ENCODE data around the gene SLIT3. TPM values are rescaled to one million over a fixed set of nuclear protein-coding genes. Genes with fewer than 3 reads are reported as not detected.

The SLIT3 gene
- total RNA-seq, 1 experiment from 2014 or later = 0.92 TPM

DNA sequence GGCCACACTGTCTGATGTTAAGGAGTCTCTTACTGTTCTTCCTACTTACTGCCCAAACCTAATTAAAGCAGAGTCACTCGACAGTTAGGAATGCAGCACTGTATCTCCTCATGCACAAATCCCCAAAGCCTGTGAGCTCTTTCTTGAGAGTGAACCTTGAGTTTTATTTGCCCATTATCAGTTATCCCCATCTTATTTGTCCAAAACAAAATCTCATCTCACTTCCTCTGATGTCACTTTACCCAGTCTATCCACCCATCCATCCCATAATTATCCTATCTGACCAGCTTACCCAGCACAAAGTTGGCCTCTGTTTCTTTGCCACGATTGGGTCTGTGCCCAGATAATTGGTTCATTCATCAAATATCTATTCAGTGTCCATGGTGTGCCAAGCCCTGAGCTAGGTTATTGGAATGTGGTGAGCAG, 250.8 kb downstream of the SLIT3 start:
- H4K5ac ChIP-seq (ENCODE audit: insufficient read length, low read depth, low read length) = no peak overlapping the region
- no peak overlapping the region for H3K27ac Mint-ChIP-seq

More for the DNA sequence above, 250.8 kb downstream of the SLIT3 start:
- Mint-ChIP-seq H3K4me3 (no peak overlapping the region), H3K4me1 (peaks cover 21 to 28% of the 10 kb centered on the region in 2 experiments), H3K27me3 (ENCODE audit: low read depth) (peaks cover 5% of the 10 kb centered on the region), H3K36me3 (ENCODE audit: insufficient read depth in 1 of 3, low read depth in 3 of 3) (peaks cover 0 to under 1% (median 0%) of the 10 kb centered on the region in 3 experiments; a peak in 2 of 7 replicates), H3K9me3 (no peaks in the 10 kb centered on the region)
- no peak overlapping the region for H2BK15ac ChIP-seq (ENCODE audit: low read depth, low read length)
- H3K9me3 ChIP-seq (ENCODE audit: control insufficient read depth, low read depth, low read length) = no peaks in the 10 kb centered on the region
- H4K8ac ChIP-seq (replicated peaks; ENCODE audit: insufficient read length, low read depth, low read length) = no peak overlapping the region
- H2AFZ ChIP-seq (ENCODE audit: low read length) = no peak overlapping the region
- no CpG with 5 or more reads among the region's 2 CpGs for WGBS (ENCODE audit: extremely low coverage, insufficient read length, low lambda C conversion rate)
- no peak overlapping the region for H3K27ac ChIP-seq (ENCODE audit: insufficient read length, low read depth, low read length)
- H3K4ac ChIP-seq (ENCODE audit: low read depth, low read length) = no peak overlapping the region
- no peak overlapping the region for H2BK12ac ChIP-seq (ENCODE audit: insufficient read length, low read depth, low read length)
- H2BK120ac ChIP-seq (ENCODE audit: low read depth, low read length, poor library complexity, severe bottlenecking) = no peak overlapping the region
- no peak overlapping the region for H3K9ac ChIP-seq (ENCODE audit: extremely low read depth, insufficient read length, low read length)
- H3K14ac ChIP-seq (ENCODE audit: insufficient read depth, low read length) = no peak overlapping the region
- TF ChIP-seq, protein P1, sequence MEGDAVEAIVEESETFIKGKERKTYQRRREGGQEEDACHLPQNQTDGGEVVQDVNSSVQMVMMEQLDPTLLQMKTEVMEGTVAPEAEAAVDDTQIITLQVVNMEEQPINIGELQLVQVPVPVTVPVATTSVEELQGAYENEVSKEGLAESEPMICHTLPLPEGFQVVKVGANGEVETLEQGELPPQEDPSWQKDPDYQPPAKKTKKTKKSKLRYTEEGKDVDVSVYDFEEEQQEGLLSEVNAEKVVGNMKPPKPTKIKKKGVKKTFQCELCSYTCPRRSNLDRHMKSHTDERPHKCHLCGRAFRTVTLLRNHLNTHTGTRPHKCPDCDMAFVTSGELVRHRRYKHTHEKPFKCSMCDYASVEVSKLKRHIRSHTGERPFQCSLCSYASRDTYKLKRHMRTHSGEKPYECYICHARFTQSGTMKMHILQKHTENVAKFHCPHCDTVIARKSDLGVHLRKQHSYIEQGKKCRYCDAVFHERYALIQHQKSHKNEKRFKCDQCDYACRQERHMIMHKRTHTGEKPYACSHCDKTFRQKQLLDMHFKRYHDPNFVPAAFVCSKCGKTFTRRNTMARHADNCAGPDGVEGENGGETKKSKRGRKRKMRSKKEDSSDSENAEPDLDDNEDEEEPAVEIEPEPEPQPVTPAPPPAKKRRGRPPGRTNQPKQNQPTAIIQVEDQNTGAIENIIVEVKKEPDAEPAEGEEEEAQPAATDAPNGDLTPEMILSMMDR (conservative IDR thresholded peaks at IDR 0.05) = no peak
- no peaks in the 10 kb centered on the region for H3K79me1 ChIP-seq (ENCODE audit: insufficient read depth, low read depth, low read length, poor library complexity, severe bottlenecking)
- no peak overlapping the region for H3K4me2 ChIP-seq (ENCODE audit: insufficient read depth, insufficient read length, low read length)
- no peak overlapping the region for H2BK20ac ChIP-seq (ENCODE audit: low read depth, low read length, poor library complexity, severe bottlenecking)
- no peak overlapping the region for H3K18ac ChIP-seq (ENCODE audit: insufficient read length, low read depth, low read length)
- H3K4me1 ChIP-seq (ENCODE audit: insufficient read depth, low read length) = no peaks in the 10 kb centered on the region; the same call in 1 of the 2 replicates
- H3K23me2 ChIP-seq (ENCODE audit: insufficient read length, low read depth, low read length, poor library complexity, severe bottlenecking) = no peaks in the 10 kb centered on the region
- no peak overlapping the region for H2AK5ac ChIP-seq (ENCODE audit: insufficient read length, low read length)
- H3T11ph ChIP-seq (ENCODE audit: low read length) = no peak overlapping the region
- H4K91ac ChIP-seq (ENCODE audit: insufficient read length, low read depth, low read length) = no peak overlapping the region
- H2BK5ac ChIP-seq (ENCODE audit: insufficient read length, low read length) = no peak overlapping the region
- no peak overlapping the region for H3K56ac ChIP-seq (ENCODE audit: insufficient read length, low read depth, low read length)
- H3K27me3 ChIP-seq (ENCODE audit: insufficient read depth, low read length) = no peaks in the 10 kb centered on the region
- H4K20me1 ChIP-seq (ENCODE audit: control insufficient read depth, insufficient read depth, insufficient read length) = no peaks in the 10 kb centered on the region
- no peak overlapping the region for H3K23ac ChIP-seq (ENCODE audit: insufficient read length, low read depth, low read length)
- H3K79me2 ChIP-seq (ENCODE audit: insufficient read depth, low read length) = no peaks in the 10 kb centered on the region
- DNase-seq = no peak
